Pancreas (tissue), 10 donors: Measurements from ENCODE around the gene EEIG2. TPM values are rescaled to one million over a fixed set of nuclear protein-coding genes. Genes with fewer than 3 reads are reported as not detected.
"Not testable (repeated sequence)": the region's sequence is repeated elsewhere in the genome, so short reads cannot be mapped to it uniquely, and the experiment has no call there.

ENCODE experiments used
- ATAC-seq, 4 donors: fragments of 200-7000 bp; cut with Tn5 transposase; one replicate each; pipeline versions ENCODE4 v1.8.0 to v1.9.1; 2020; ENCODE audit warnings: mild to moderate bottlenecking in 4 of 4, moderate library complexity in 4 of 4
- DNase-seq, 6 donors: peaks; one replicate each; pipeline ENCODE4 v3.0.0-alpha.2; 2020
- FAIRE-seq: peaks from 2 replicates; lab custom pipeline; 2012; peaks lifted over from hg19 to GRCh38; lab: Jason Lieb, UNC
- H3K27ac ChIP-seq, 4 donors: fragments of 200-600 bp; sonication (generic); 1 replicate in 3 of 4; 2 replicates in 1 of 4; pipeline versions ENCODE4 v1.5.0 to v1.8.0; 2020
- H3K27me3 ChIP-seq, 4 donors: fragments of 200-600 bp; one replicate each; pipeline ENCODE4 v1.8.0; 2021
- H3K36me3 ChIP-seq, 3 donors: fragments of 200-600 bp; sonication (generic) in 1 of 3; one replicate each; pipeline versions ENCODE4 v1.5.0 to v1.8.0; 2020 to 2021
- H3K4me1 ChIP-seq, 3 donors: fragments of 200-600 bp; one replicate each; pipeline ENCODE4 v1.8.0; 2021
- H3K4me3 ChIP-seq, 4 donors: fragments of 200-600 bp; sonication (generic) in 2 of 4; one replicate each; pipeline versions ENCODE4 v1.5.0 to v1.8.0; 2020 to 2021
- H3K9me3 ChIP-seq, 4 donors: fragments of 200-600 bp; one replicate each; pipeline ENCODE4 v1.8.0; 2021
- CTCF ChIP-seq, 4 donors: fragments of 200-600 bp; sonication (generic) in 3 of 4; IDR thresholded peaks; one replicate each; pipeline versions ENCODE4 v1.5.0 to v1.8.0; 2021; ENCODE audit warnings: antibody characterized with exemption in 4 of 4
- WGBS, 2 donors: extraction: QIAGEN DNeasy Blood & Tissue Kit; methylation state at CpG; one replicate each; pipeline ENCODE4 v1.1.7; 2013; 5-methylcytosine and 5-hydroxymethylcytosine counted together
- intact Hi-C, 3 donors: fragments of 100-400 bp; cut with DNase I; formaldehyde crosslinking; loops; one replicate each; pipeline versions ENCODE4 v1.11.1 to v1.14.2; 2022
- polyA plus RNA-seq, 2 donors: library from polyadenylated mRNA; stranded (reverse); fragments of 200-250 nt; gene quantifications; one replicate each; pipeline ENCODE4 v1.2.3, GENCODE V29; 2013
- total RNA-seq, 6 donors: library from RNA; stranded (reverse); fragmentation: NEBNext Ultra II Directional in 4 of 6; extraction: Animal tissue kit (Norgen Biotek cat#: 25700) in 4 of 6; gene quantifications; one replicate each; pipeline versions ENCODE4 v1.2.1 to v1.2.4, GENCODE V29; 2021 to 2023
- donor health status: healthy with polysubstance abuse.
- donor health status: DM: no; HTN: no; CAD: no; lungs with moderate emphysema.
- donor health status: DM: no; HTN: no; CAD: no.
- donor health status: control.
- donor health status: control.
- donor health status: Bipolar disorder and iron deficiency.
- donor health status: DM: yes; HTN: yes; CAD: no.
- donor health status: DM: no; HTN: no; CAD: no.
- donor health status: DM: no; HTN: no; CAD: no.
- donor health status: DM: yes; HTN: yes; CAD: no.

Gene EEIG2
- total and polyA plus RNA-seq, 8 donors = 1.7 to 13.0 (median 2.8) TPM

DNA sequence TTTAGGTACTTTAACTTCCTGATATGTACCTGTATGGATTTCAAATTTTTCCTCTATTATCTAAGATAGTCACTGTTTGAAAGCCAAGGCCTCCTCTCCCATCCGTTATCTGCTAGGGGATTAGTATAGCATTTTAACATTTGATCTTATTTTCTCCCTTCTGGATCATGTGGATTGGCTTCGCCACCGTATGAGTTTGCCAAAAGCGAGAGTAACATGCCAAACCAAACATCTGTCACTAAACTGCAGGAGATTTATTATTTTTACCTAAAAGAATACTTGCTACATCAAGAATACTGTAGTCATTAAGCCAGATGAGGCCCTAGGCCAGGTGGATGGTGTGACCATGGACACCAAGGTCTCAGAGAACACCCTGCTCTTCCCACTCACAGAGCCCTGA, 28.5 kb upstream of the EEIG2 start:
- no peaks in the 10 kb centered on the region for H3K27me3 ChIP-seq
- no peak for FAIRE-seq
- intact Hi-C loops = no loop called here
- no peak overlapping the region for H3K27ac ChIP-seq
- H3K9me3 ChIP-seq = no peaks in the 10 kb centered on the region
- DNase-seq = no peak
- H3K4me1 ChIP-seq = peaks cover 3 to 17% (median 4%) of the 10 kb centered on the region in 3 donors
- TF ChIP-seq CTCF (IDR thresholded peaks at IDR 0.05) = no peak
- no peak overlapping the region for H3K4me3 ChIP-seq
- peak in 1 of 4 donors; percentile 24 for ATAC-seq
- H3K36me3 ChIP-seq = no peaks in the 10 kb centered on the region
- WGBS, 2 donors = 19 to 25% methylated on average over 4 of the region's 4 CpGs

- no peak for FAIRE-seq
- H3K9me3 ChIP-seq = no peaks in the 10 kb centered on the region
- no peaks in the 10 kb centered on the region for H3K36me3 ChIP-seq
- TF ChIP-seq CTCF (IDR thresholded peaks at IDR 0.05) = no peak
- peaks cover 3 to 17% (median 4%) of the 10 kb centered on the region in 3 donors for H3K4me1 ChIP-seq
- WGBS, 2 donors = 52 to 64% methylated on average over 4 of the region's 4 CpGs
- H3K27ac ChIP-seq = no peak overlapping the region
- H3K27me3 ChIP-seq = no peaks in the 10 kb centered on the region
- DNase-seq = no peak
- intact Hi-C loops = no loop called here
- no peak overlapping the region for H3K4me3 ChIP-seq
- ATAC-seq = no peak
Observed at GRCh38 chr1:108532730-108533129, 27.2 kb upstream of the EEIG2 start.

DNA sequence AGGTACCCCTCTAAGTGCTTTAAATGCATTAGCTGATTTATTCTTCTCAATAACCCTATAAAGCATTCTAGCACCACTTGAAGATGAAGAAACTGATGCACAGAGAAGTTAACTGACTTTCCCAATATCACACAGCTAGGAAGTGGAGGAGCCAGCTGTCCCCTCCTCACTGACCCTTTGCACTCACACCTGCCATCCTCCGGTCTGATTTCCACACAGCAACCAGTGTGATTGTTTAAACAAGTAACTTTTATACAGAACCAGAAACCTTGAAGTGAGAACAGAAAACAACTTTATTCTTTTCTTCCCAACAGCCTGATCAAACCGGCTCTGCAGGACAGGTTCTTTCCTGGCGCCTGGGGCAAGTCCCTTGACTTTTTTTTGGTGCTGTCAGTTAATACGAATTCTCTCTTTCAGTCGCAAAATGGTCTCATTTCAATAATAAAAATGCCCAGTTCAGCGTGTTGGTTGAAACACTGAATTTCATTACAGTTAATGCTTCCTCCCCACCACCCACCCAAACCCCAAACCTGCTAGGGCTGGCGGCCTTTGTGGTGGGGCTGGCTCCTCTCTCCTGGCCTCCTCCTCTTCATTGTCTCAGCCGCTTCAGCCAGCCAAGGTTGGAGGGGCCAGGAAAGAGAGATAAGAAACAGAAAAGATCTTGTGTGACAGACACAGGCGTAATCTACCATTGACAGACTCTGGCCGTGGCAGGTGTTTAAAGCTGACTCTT, 26.4 kb upstream of the EEIG2 start:
- no peaks in the 10 kb centered on the region for H3K9me3 ChIP-seq
- 8 to 10% methylated on average over 10 of the region's 10 CpGs for WGBS, 2 donors
- peak; percentile 80 to 90 (median 88) for ATAC-seq
- H3K4me3 ChIP-seq = peak overlapping the region in 1 of 4 donors; percentile 17
- FAIRE-seq = no peak
- H3K4me1 ChIP-seq = peaks cover 3 to 17% (median 4%) of the 10 kb centered on the region in 3 donors
- H3K27ac ChIP-seq = peak overlapping the region; percentile 23 to 84 (median 60)
- DNase-seq = peak in 4 of 6 donors; percentile 24 to 63 (median 40)
- H3K36me3 ChIP-seq = no peaks in the 10 kb centered on the region
- H3K27me3 ChIP-seq = no peaks in the 10 kb centered on the region
- intact Hi-C loops = no loop called here
- TF ChIP-seq CTCF (IDR thresholded peaks at IDR 0.05) = no peak

GRCh38 chr1:108534759-108535158, 25.1 kb upstream of the EEIG2 start:
- Histone ChIP-seq H3K4me3 (no peak overlapping the region), H3K36me3 (no peaks in the 10 kb centered on the region), H3K27me3 (no peaks in the 10 kb centered on the region), H3K9me3 (no peaks in the 10 kb centered on the region), H3K4me1 (peaks cover 3 to 17% (median 4%) of the 10 kb centered on the region in 3 donors), H3K27ac (no peak overlapping the region)
- no peak for ATAC-seq
- no peak for TF ChIP-seq CTCF (IDR thresholded peaks at IDR 0.05)
- no peak for FAIRE-seq
- WGBS, 2 donors = 98 to 100% methylated on average over 3 of the region's 3 CpGs
- no peak for DNase-seq
- intact Hi-C loops = no loop called here

GRCh38 chr1:108535315-108535897, 24.5 kb upstream of the EEIG2 start:
- peaks cover 3 to 17% (median 4%) of the 10 kb centered on the region in 3 donors for H3K4me1 ChIP-seq
- H3K27ac ChIP-seq, intact Hi-C loops, H3K27me3 ChIP-seq, H3K4me3 ChIP-seq, ATAC-seq, H3K9me3 ChIP-seq, DNase-seq, FAIRE-seq, H3K36me3 ChIP-seq: not testable (repeated sequence)
- WGBS, 2 donors = 69 to 86% methylated on average over 2 of the region's 6 CpGs

- H3K9me3 ChIP-seq, H3K27ac ChIP-seq, H3K27me3 ChIP-seq, H3K4me3 ChIP-seq, FAIRE-seq, H3K36me3 ChIP-seq, intact Hi-C loops, ATAC-seq: not testable (repeated sequence)
- 98% methylated on average over 25 to 27 of the region's 27 CpGs for WGBS, 2 donors
- peak in 1 of 6 donors; percentile 33 for DNase-seq
- peaks cover 3 to 15% (median 4%) of the 10 kb centered on the region in 3 donors for H3K4me1 ChIP-seq
Observed at GRCh38 chr1:108536021-108536420, 23.9 kb upstream of the EEIG2 start.

DNA sequence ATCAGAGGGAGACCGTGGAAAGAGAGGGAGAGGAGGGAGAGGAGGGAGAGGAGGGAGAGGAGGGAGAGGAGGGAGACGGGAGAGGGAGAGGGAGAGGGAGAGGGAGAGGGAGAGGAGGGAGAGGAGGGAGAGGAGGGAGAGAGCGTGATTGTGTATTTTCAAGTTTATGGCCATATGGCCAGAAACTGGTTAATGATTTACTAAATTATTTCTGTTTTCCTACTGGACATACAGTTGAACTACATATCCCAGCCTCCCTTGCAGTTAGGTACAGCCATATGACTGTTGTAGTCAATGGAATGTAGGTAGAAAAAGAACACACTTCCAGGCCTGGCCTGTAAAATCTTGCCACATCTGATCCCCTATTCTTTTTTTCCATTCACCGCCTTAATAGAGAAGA, 23.1 kb upstream of the EEIG2 start:
- FAIRE-seq, H3K4me1 ChIP-seq, H3K9me3 ChIP-seq, H3K4me3 ChIP-seq, DNase-seq, H3K36me3 ChIP-seq, H3K27me3 ChIP-seq, H3K27ac ChIP-seq, intact Hi-C loops: not testable (repeated sequence)
- WGBS, 2 donors = 37 to 46% methylated on average over 4 of the region's 4 CpGs
- ATAC-seq = peak; percentile 25 to 73 (median 49)
